ENCODE results near the gene NUDT12.

NUDT12 gene

GRCh38 chr5:103562453-103563157 lies at the start of gene NUDT12:
Gene NUDT12, minus strand, starts transcription at chr5:103562789. Its CDS starts 2,541 bp downstream, at chr5:103560248.
- peak; percentile 96 for ATAC-seq
- TF ChIP-seq, protein P1, sequence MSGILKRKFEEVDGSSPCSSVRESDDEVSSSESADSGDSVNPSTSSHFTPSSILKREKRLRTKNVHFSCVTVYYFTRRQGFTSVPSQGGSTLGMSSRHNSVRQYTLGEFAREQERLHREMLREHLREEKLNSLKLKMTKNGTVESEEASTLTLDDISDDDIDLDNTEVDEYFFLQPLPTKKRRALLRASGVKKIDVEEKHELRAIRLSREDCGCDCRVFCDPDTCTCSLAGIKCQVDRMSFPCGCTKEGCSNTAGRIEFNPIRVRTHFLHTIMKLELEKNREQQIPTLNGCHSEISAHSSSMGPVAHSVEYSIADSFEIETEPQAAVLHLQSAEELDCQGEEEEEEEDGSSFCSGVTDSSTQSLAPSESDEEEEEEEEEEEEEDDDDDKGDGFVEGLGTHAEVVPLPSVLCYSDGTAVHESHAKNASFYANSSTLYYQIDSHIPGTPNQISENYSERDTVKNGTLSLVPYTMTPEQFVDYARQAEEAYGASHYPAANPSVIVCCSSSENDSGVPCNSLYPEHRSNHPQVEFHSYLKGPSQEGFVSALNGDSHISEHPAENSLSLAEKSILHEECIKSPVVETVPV (CRISPR knock-in tag; IDR thresholded peaks at IDR 0.05): no peak
- no peak for TF ChIP-seq OSR1 (CRISPR knock-in tag; IDR thresholded peaks at IDR 0.05)
- TF ChIP-seq, protein P2, sequence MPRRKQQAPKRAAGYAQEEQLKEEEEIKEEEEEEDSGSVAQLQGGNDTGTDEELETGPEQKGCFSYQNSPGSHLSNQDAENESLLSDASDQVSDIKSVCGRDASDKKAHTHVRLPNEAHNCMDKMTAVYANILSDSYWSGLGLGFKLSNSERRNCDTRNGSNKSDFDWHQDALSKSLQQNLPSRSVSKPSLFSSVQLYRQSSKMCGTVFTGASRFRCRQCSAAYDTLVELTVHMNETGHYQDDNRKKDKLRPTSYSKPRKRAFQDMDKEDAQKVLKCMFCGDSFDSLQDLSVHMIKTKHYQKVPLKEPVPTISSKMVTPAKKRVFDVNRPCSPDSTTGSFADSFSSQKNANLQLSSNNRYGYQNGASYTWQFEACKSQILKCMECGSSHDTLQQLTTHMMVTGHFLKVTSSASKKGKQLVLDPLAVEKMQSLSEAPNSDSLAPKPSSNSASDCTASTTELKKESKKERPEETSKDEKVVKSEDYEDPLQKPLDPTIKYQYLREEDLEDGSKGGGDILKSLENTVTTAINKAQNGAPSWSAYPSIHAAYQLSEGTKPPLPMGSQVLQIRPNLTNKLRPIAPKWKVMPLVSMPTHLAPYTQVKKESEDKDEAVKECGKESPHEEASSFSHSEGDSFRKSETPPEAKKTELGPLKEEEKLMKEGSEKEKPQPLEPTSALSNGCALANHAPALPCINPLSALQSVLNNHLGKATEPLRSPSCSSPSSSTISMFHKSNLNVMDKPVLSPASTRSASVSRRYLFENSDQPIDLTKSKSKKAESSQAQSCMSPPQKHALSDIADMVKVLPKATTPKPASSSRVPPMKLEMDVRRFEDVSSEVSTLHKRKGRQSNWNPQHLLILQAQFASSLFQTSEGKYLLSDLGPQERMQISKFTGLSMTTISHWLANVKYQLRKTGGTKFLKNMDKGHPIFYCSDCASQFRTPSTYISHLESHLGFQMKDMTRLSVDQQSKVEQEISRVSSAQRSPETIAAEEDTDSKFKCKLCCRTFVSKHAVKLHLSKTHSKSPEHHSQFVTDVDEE (CRISPR knock-in tag; IDR thresholded peaks at IDR 0.05): no peak
- no peak for TF ChIP-seq ZC3H10 (CRISPR knock-in tag; IDR thresholded peaks at IDR 0.05)
- no peak for TF ChIP-seq ZNF70 (CRISPR knock-in tag; IDR thresholded peaks at IDR 0.05)
- TF ChIP-seq CREB5 (CRISPR knock-in tag; IDR thresholded peaks at IDR 0.05; ENCODE audit: low read depth): no peak
- no peak for TF ChIP-seq POU6F1 (CRISPR knock-in tag; IDR thresholded peaks at IDR 0.05; ENCODE audit: borderline replicate concordance, low read depth)
- TF ChIP-seq SNAI2 (CRISPR knock-in tag; IDR thresholded peaks at IDR 0.05): no peak
- TF ChIP-seq, protein P3, sequence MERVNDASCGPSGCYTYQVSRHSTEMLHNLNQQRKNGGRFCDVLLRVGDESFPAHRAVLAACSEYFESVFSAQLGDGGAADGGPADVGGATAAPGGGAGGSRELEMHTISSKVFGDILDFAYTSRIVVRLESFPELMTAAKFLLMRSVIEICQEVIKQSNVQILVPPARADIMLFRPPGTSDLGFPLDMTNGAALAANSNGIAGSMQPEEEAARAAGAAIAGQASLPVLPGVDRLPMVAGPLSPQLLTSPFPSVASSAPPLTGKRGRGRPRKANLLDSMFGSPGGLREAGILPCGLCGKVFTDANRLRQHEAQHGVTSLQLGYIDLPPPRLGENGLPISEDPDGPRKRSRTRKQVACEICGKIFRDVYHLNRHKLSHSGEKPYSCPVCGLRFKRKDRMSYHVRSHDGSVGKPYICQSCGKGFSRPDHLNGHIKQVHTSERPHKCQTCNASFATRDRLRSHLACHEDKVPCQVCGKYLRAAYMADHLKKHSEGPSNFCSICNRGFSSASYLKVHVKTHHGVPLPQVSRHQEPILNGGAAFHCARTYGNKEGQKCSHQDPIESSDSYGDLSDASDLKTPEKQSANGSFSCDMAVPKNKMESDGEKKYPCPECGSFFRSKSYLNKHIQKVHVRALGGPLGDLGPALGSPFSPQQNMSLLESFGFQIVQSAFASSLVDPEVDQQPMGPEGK (CRISPR knock-in tag; IDR thresholded peaks at IDR 0.05; ENCODE audit: borderline replicate concordance): no peak
- no peak for TF ChIP-seq BACH2 (CRISPR knock-in tag; IDR thresholded peaks at IDR 0.05; ENCODE audit: borderline replicate concordance)
- no peak for TF ChIP-seq PPARA (CRISPR knock-in tag; IDR thresholded peaks at IDR 0.05; ENCODE audit: borderline replicate concordance)
- no peak for TF ChIP-seq RARB (CRISPR knock-in tag; IDR thresholded peaks at IDR 0.05)
- no peak for TF ChIP-seq TCF4 (CRISPR knock-in tag; IDR thresholded peaks at IDR 0.05; ENCODE audit: borderline replicate concordance)
- no peak for TF ChIP-seq ZFP3 (CRISPR knock-in tag; IDR thresholded peaks at IDR 0.05)
- no peak for TF ChIP-seq ISL1 (CRISPR knock-in tag; IDR thresholded peaks at IDR 0.05)
- no peak for TF ChIP-seq CSDC2 (CRISPR knock-in tag; IDR thresholded peaks at IDR 0.05)
- TF ChIP-seq TOX (CRISPR knock-in tag; IDR thresholded peaks at IDR 0.05; ENCODE audit: borderline replicate concordance): no peak
- no peak for TF ChIP-seq GLIS3 (CRISPR knock-in tag; IDR thresholded peaks at IDR 0.05)

DNA sequence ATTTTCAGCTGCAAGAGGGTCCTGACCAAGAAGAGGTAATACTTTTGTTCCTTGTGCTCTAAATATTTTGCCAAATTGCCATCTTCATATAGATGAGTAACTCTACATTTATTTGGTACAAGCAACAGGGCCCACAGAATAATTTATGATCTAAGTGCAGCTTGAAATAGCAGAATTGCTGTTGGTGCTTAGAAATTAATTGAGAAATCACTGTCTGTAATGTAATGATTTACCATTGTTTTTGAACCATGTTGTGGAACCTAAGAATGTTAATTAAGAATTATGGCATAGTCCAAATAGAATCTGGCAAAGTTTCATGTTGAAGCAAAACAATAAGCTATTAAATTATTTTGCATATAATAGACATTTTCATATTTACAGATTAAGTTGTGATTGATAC lies 44.8 kb upstream of the NUDT12 start:
- no peak for ATAC-seq
- TF ChIP-seq ZNF8 (CRISPR knock-in tag; IDR thresholded peaks at IDR 0.05) (no peak), CSDC2 (CRISPR knock-in tag; IDR thresholded peaks at IDR 0.05) (no peak), CREB5 (CRISPR knock-in tag; IDR thresholded peaks at IDR 0.05; ENCODE audit: low read depth) (0 out of 2 replicates have a peak, but pooled peaks have one; percentile 21), BACH2 (CRISPR knock-in tag; IDR thresholded peaks at IDR 0.05; ENCODE audit: borderline replicate concordance) (no peak), ZFP3 (CRISPR knock-in tag; IDR thresholded peaks at IDR 0.05) (no peak), ARNTL (CRISPR knock-in tag; IDR thresholded peaks at IDR 0.05; ENCODE audit: borderline replicate concordance, low read depth) (no peak), TOX (CRISPR knock-in tag; IDR thresholded peaks at IDR 0.05; ENCODE audit: borderline replicate concordance) (no peak), TCF4 (CRISPR knock-in tag; IDR thresholded peaks at IDR 0.05; ENCODE audit: borderline replicate concordance) (no peak), ZC3H10 (CRISPR knock-in tag; IDR thresholded peaks at IDR 0.05) (peak; percentile 71; the same call in 1 of the 2 replicates), ISL1 (CRISPR knock-in tag; IDR thresholded peaks at IDR 0.05) (peak; percentile 96), POU6F1 (CRISPR knock-in tag; IDR thresholded peaks at IDR 0.05; ENCODE audit: borderline replicate concordance, low read depth) (peak; percentile 70; the same call in 1 of the 2 replicates), PPARA (CRISPR knock-in tag; IDR thresholded peaks at IDR 0.05; ENCODE audit: borderline replicate concordance) (no peak), RARB (CRISPR knock-in tag; IDR thresholded peaks at IDR 0.05) (no peak), OSR1 (CRISPR knock-in tag; IDR thresholded peaks at IDR 0.05) (no peak)
- TF ChIP-seq, protein P3 (CRISPR knock-in tag; IDR thresholded peaks at IDR 0.05; ENCODE audit: borderline replicate concordance): no peak
